ENCODE measurements around the gene MAP3K10. TPM values are rescaled to one million over a fixed set of nuclear protein-coding genes. Genes with fewer than 3 reads are reported as not detected.
"Not testable (repeated sequence)": the region's sequence is repeated elsewhere in the genome, so short reads cannot be mapped to it uniquely, and the experiment has no call there.

MAP3K10 gene
- total and polyA plus RNA-seq, 2 donors from 2014 or later = 15.0 to 17.3 TPM

- FAIRE-seq; DNase-seq; H3K4me1 ChIP-seq (ENCODE audit: control insufficient read depth in 2 of 3, insufficient read depth in 2 of 3, low read depth in 1 of 3, low read length in 3 of 3); H3K27ac ChIP-seq (ENCODE audit: low read depth in 2 of 2, low read length in 2 of 2); H3K4me3 ChIP-seq (ENCODE audit: low read length in 3 of 3); H3K27me3 ChIP-seq (ENCODE audit: control insufficient read depth, insufficient read depth, low read length); H3K9me3 ChIP-seq (ENCODE audit: control insufficient read depth in 2 of 3, insufficient read depth in 1 of 3, low read length in 3 of 3); intact Hi-C loops (cut with DNase I); H3K9ac ChIP-seq (ENCODE audit: low read length in 3 of 3); H3K36me3 ChIP-seq (ENCODE audit: control insufficient read depth in 2 of 3, insufficient read depth in 3 of 3, low read length in 3 of 3): not testable (repeated sequence)
Measured at GRCh38 chr19:40171293-40171692, 19.9 kb upstream of the MAP3K10 start.

GRCh38 chr19:40174092-40174491, 17.1 kb upstream of the MAP3K10 start:
- Histone ChIP-seq H3K9ac (ENCODE audit: low read length in 3 of 3) (no peak overlapping the region), H3K4me3 (ENCODE audit: low read length in 3 of 3) (no peak overlapping the region), H3K27ac (ENCODE audit: low read depth in 2 of 2, low read length in 2 of 2) (no peak overlapping the region), H3K27me3 (ENCODE audit: control insufficient read depth, insufficient read depth, low read length) (no peaks in the 10 kb centered on the region), H3K4me1 (ENCODE audit: control insufficient read depth in 2 of 3, insufficient read depth in 2 of 3, low read depth in 1 of 3, low read length in 3 of 3) (no peaks in the 10 kb centered on the region), H3K9me3 (ENCODE audit: control insufficient read depth in 2 of 3, insufficient read depth in 1 of 3, low read length in 3 of 3) (peaks cover 0 to 4% (median 0%) of the 10 kb centered on the region in 3 donors), H3K36me3 (ENCODE audit: control insufficient read depth in 2 of 3, insufficient read depth in 3 of 3, low read length in 3 of 3) (no peaks in the 10 kb centered on the region)
- intact Hi-C loops (cut with DNase I) = no loop called here
- no peak for TF ChIP-seq CTCF (IDR thresholded peaks at IDR 0.05; ENCODE audit: borderline replicate concordance, extremely low read depth, insufficient read depth)
- no peak for DNase-seq
- FAIRE-seq = no peak

DNA sequence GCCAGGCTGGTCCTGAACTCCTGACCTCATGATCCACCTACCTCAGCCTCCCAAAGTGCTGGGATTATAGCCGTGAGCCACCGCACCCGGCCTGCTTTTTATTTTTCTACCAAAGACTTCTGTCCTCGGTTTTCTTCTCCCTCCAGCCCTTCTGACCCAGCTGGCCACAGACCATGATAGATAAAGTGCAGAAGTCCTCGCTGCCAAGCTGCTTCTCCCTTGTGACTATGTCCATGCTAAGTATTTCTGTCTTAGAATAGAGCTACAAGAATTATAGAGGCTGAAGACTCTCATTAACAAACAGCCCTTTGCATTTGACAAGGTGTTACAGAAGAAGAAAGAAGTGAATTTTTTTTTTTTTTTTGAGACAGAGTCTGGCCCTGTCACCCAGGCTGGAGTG, 15.4 kb upstream of the MAP3K10 start:
- intact Hi-C loops (cut with DNase I) = no loop called here
- no peak overlapping the region for H3K4me3 ChIP-seq (ENCODE audit: low read length in 3 of 3)
- H3K27ac ChIP-seq (ENCODE audit: low read depth in 2 of 2, low read length in 2 of 2) = no peak overlapping the region
- FAIRE-seq (no peak), DNase-seq (no peak)
- no peak overlapping the region for H3K9ac ChIP-seq (ENCODE audit: low read length in 3 of 3)
- peaks cover 0 to 4% (median 0%) of the 10 kb centered on the region in 3 donors for H3K9me3 ChIP-seq (ENCODE audit: control insufficient read depth in 2 of 3, insufficient read depth in 1 of 3, low read length in 3 of 3)
- H3K4me1 ChIP-seq (ENCODE audit: control insufficient read depth in 2 of 3, insufficient read depth in 2 of 3, low read depth in 1 of 3, low read length in 3 of 3) = no peaks in the 10 kb centered on the region
- no peaks in the 10 kb centered on the region for H3K27me3 ChIP-seq (ENCODE audit: control insufficient read depth, insufficient read depth, low read length)
- no peak for TF ChIP-seq CTCF (IDR thresholded peaks at IDR 0.05; ENCODE audit: borderline replicate concordance, extremely low read depth, insufficient read depth)
- no peaks in the 10 kb centered on the region for H3K36me3 ChIP-seq (ENCODE audit: control insufficient read depth in 2 of 3, insufficient read depth in 3 of 3, low read length in 3 of 3)

DNA sequence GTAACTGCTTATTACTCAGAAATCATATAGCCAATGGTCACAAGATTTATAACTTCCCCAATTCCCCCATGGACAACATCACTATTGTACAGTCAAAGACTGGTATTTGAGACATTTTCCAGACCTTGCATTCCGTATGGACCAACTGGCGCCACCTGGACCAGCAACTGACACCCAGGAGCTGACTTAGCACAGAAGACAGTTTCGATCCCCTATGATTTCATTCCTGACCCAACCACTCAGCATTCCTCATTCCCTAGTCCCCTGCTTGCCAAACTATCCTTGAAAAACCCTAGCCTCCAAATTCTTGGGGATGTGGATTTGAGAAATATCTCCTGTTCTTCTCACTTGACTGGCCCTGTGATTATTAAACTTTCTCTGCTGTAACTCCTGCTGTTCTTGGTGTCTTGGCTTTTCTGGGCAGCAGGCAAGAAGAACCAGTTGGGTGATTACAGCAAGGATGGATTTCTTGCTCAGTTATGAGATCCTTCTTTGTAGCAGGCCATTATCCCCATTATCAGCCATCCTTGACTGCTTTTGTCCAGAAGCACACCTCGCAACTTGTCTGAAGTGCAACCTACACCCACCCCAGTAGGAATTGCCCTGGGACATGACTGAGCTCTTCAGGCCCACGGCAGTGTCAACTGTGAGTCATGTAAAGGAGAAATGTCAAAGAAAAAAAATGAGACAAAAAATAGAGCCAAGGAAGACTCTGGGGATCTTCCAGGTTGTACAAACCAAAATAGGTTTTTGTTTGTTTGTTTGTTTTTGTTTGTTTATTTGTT, 13.7 kb upstream of the MAP3K10 start:
- Histone ChIP-seq H3K9ac (ENCODE audit: low read length in 3 of 3) (no peak overlapping the region), H3K36me3 (ENCODE audit: control insufficient read depth in 2 of 3, insufficient read depth in 3 of 3, low read length in 3 of 3) (no peaks in the 10 kb centered on the region), H3K27ac (ENCODE audit: low read depth in 2 of 2, low read length in 2 of 2) (no peak overlapping the region), H3K9me3 (ENCODE audit: control insufficient read depth in 2 of 3, insufficient read depth in 1 of 3, low read length in 3 of 3) (peaks cover 0 to 4% (median 0%) of the 10 kb centered on the region in 3 donors), H3K27me3 (ENCODE audit: control insufficient read depth, insufficient read depth, low read length) (no peaks in the 10 kb centered on the region), H3K4me1 (ENCODE audit: control insufficient read depth in 2 of 3, insufficient read depth in 2 of 3, low read depth in 1 of 3, low read length in 3 of 3) (no peaks in the 10 kb centered on the region), H3K4me3 (ENCODE audit: low read length in 3 of 3) (no peak overlapping the region)
- TF ChIP-seq CTCF (IDR thresholded peaks at IDR 0.05; ENCODE audit: borderline replicate concordance, extremely low read depth, insufficient read depth) = no peak
- FAIRE-seq (no peak), DNase-seq (no peak)
- intact Hi-C loops (cut with DNase I) = no loop called here
